HL-60 (cell line): Measurements from ENCODE around the gene ANAPC5.

Experiments
- DNase-seq, 2 experiments: peaks; one replicate each; pipeline ENCODE4 v3.0.0-alpha.2; 2010 to 2020; ENCODE audit warnings: low read depth in 1 of 2, low spot score in 1 of 2
- H3K27ac ChIP-seq: fragments of 250-450 bp; sonication (Bioruptor Pico); replicated peaks from 2 replicates; pipeline ENCODE4 v1.5.1; 2020; ENCODE audit warnings: mild to moderate bottlenecking, moderate library complexity
- H3K27me3 ChIP-seq: fragments of 250-450 bp; sonication (Bioruptor Pico); 2 replicates; pipeline ENCODE4 v1.5.1; 2021; ENCODE audit warnings: mild to moderate bottlenecking, moderate library complexity; ENCODE audit not compliant: insufficient read depth, poor library complexity, severe bottlenecking
- H3K4me3 ChIP-seq: replicated peaks from 2 replicates; pipeline ENCODE4 v1.5.1; 2011; ENCODE audit warnings: mild to moderate bottlenecking, control low read depth, low read length; ENCODE audit not compliant: insufficient read depth
- GABPA ChIP-seq: IDR thresholded peaks from 2 replicates; pipeline ENCODE4 v1.6.1; 2012; ENCODE audit warnings: low read depth
- POLR2AphosphoS5 ChIP-seq: IDR thresholded peaks from 2 replicates; pipeline ENCODE4 v1.6.1; 2012; ENCODE audit warnings: low read depth
- REST ChIP-seq: IDR thresholded peaks from 2 replicates; pipeline ENCODE4 v1.6.1; 2012; ENCODE audit warnings: low read depth; ENCODE audit not compliant: insufficient replicate concordance
- SPI1 ChIP-seq: IDR thresholded peaks from 2 replicates; pipeline ENCODE4 v1.6.1; 2012; ENCODE audit warnings: low read depth, mild to moderate bottlenecking, borderline replicate concordance
- TF ChIP-seq, protein P1 (sequence below): IDR thresholded peaks from one replicate; pipeline ENCODE4 v1.5.1; 2011; ENCODE audit warnings: low read length, control low read depth, inconsistent platforms; ENCODE audit not compliant: insufficient read depth

Gene ANAPC5

GRCh38 chr12:121297435-121297991, 54.7 kb downstream of the ANAPC5 start:
- Histone ChIP-seq H3K27ac (peak overlapping the region; percentile 81), H3K4me3 (peak overlapping the region; percentile 66), H3K27me3 (no peaks in the 10 kb centered on the region)
- DNase-seq = no peak
- TF ChIP-seq GABPA = no peak
- no peak for TF ChIP-seq REST
- TF ChIP-seq, protein P1, sequence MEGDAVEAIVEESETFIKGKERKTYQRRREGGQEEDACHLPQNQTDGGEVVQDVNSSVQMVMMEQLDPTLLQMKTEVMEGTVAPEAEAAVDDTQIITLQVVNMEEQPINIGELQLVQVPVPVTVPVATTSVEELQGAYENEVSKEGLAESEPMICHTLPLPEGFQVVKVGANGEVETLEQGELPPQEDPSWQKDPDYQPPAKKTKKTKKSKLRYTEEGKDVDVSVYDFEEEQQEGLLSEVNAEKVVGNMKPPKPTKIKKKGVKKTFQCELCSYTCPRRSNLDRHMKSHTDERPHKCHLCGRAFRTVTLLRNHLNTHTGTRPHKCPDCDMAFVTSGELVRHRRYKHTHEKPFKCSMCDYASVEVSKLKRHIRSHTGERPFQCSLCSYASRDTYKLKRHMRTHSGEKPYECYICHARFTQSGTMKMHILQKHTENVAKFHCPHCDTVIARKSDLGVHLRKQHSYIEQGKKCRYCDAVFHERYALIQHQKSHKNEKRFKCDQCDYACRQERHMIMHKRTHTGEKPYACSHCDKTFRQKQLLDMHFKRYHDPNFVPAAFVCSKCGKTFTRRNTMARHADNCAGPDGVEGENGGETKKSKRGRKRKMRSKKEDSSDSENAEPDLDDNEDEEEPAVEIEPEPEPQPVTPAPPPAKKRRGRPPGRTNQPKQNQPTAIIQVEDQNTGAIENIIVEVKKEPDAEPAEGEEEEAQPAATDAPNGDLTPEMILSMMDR = no peak
- no peak for TF ChIP-seq POLR2AphosphoS5
- TF ChIP-seq SPI1 = no peak

DNA sequence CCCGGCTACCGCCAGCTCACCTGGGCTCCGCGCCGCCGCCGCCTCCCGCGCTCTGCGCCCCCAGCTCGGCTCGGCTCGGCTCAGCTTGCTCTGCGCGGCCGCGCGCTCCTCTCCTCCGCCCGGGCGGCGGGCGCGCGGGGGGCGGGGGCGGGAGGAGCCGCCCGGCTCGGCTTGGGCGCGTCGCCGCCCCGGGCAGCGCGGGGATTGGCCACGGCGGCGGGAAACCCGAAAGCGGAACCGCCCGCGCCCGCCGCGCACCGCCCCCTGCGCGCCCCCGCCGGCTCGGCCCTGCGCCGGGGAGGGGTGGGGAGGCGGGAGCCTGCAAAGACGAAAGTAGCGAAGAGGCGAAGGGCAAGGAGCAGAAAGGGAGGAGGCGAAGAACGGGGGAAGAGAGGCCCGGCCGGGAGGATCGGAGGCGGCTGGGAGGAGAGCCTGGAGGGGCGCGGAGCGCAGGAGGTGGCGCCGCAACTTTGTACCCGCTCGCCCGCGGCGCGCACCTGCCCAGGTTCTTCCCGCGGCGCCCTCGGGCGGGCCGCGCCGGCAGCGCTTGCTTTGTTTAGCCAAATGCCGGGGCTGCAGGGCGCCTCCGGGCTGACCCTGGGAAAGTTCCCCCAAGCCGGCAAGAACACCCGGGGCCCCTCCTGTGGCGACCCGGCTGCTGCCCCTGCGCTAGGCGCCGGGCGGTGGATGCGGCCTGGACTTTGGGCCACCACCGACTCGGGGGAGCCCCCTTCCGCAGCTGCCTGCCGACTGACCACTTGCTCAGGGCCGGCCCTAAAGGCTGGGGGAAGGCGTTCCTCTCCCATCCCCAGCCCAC, 55.4 kb downstream of the ANAPC5 start, which contains the start of gene CAMKK2:
Gene CAMKK2 (minus strand): TSS at position 92 of the 817 bp plus-strand sequence. CDS start 22,183 bp downstream, outside the sequence.
- Histone ChIP-seq H3K27ac (peak within 1 kb of the TSS; percentile 94), H3K27me3 (no peaks in the 10 kb centered on the region), H3K4me3 (peak within 1 kb of the TSS; percentile 95)
- TF ChIP-seq, protein P1 = no peak
- TF ChIP-seq REST = no peak
- TF ChIP-seq GABPA = no peak
- TF ChIP-seq POLR2AphosphoS5 = peak; percentile 57; the same call in 1 of the 2 replicates
- peak; percentile 70; the same call in 1 of the 2 replicates for TF ChIP-seq SPI1
- DNase-seq = peak; percentile 63 to 84

GRCh38 chr12:121295746-121296617, 56.2 kb downstream of the ANAPC5 start:
- DNase-seq = peak in 1 of 2 experiments; percentile 31

More at GRCh38 chr12:121295746-121296617, 56.2 kb downstream of the ANAPC5 start:
- H3K27ac ChIP-seq = peak overlapping the region; percentile 94
- peak overlapping the region; percentile 95 for H3K4me3 ChIP-seq
- TF ChIP-seq REST = no peak
- TF ChIP-seq, protein P1 = no peak
- H3K27me3 ChIP-seq = no peaks in the 10 kb centered on the region
